GM19239 (cell line): ENCODE measurements around the gene NPIPA7.
"Not testable (repeated sequence)": the region's sequence is repeated elsewhere in the genome, so short reads cannot be mapped to it uniquely, and the experiment has no call there.

Source experiments
- DNase-seq: peaks from one replicate; pipeline ENCODE4 v3.0.0; 2011; ENCODE audit warnings: low spot score; ENCODE audit not compliant: insufficient read length
- FAIRE-seq: peaks from 2 replicates; lab custom pipeline; 2011; peaks lifted over from hg19 to GRCh38; lab: Jason Lieb, UNC

Gene NPIPA7

DNA sequence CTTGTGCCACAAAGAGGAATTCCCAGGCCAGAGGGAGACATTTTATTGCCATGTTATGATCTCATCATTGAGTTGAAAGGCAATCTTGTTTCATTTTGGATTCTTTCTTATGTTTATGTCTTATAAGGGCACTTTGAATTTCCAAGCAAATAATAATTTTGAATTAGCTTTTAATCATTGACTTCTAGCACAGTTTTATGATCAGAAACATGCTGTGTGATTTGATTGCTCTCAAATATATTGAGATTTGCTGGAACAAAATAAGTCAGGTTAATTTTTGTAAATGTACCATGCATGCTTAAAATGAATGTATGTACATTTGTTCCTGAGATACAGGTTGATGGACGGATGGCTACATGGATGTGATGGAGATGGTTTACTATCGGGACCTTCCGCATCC lies at the start of gene NPIPA7:
TSS of gene NPIPA7 (plus strand) at position 301 of the 400 bp plus-strand sequence. CDS start 105 bp downstream, outside the sequence.
- not testable (repeated sequence) for DNase-seq, FAIRE-seq

DNA sequence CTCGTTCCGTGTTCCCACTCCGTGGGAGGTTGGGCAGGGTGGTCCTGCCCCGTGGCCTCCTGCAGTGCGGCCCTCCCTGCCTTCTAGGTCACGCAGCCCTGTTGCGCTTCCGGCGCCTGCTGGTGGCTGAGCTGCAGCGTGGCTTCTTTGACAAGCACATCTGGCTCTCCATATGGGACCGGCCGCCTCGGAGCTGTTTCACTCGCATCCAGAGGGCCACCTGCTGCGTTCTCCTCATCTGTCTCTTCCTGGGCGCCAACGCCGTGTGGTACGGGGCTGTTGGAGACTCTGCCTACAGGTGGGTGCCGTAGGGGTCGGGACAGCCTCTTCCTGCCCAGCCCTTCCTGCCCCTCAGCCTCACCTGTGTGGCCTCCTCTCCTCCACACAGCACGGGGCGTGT lies 47.5 kb upstream of the NPIPA7 start:
- not testable (repeated sequence) for FAIRE-seq, DNase-seq

DNA sequence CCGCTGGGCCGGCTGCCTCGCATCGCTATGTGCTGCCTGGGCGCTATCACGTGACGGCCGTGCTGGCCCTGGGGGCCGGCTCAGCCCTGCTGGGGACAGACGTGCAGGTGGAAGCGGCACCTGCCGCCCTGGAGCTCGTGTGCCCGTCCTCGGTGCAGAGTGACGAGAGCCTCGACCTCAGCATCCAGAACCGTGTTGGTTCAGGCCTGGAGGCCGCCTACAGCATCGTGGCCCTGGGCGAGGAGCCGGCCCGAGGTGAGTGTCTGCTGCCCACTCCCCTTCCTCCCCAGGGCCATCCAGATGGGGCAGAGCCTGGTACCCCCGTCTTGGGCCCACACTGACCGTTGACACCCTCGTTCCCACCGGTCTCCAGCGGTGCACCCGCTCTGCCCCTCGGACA lies 21.4 kb upstream of the NPIPA7 start:
- FAIRE-seq, DNase-seq: not testable (repeated sequence)

DNA sequence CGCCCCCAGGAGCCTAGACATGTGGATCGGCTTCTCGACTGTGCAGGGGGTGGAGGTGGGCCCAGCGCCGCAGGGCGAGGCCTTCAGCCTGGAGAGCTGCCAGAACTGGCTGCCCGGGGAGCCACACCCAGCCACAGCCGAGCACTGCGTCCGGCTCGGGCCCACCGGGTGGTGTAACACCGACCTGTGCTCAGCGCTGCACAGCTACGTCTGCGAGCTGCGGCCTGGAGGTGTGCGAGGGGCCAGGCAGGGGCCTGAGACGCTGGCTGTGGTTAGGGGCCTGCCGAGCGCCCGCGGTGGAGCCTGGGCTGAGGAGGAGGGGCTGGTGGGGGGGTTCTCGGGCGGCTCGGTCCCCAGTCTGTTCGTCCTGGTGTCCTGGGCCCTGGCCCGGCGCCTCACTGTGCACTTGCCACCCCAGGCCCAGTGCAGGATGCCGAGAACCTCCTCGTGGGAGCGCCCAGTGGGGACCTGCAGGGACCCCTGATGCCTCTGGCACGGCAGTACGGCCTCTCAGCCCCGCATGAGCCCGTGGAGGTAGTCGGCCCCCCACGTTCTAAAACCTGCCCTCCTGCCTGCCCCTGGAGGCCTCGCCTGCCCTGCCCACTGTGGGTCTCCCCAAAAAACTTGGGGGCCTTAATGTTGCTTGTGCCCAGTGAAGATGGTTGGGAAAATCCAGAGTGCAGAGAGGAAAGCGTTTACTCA lies 20.2 kb upstream of the NPIPA7 start:
- DNase-seq, FAIRE-seq: not testable (repeated sequence)

DNA sequence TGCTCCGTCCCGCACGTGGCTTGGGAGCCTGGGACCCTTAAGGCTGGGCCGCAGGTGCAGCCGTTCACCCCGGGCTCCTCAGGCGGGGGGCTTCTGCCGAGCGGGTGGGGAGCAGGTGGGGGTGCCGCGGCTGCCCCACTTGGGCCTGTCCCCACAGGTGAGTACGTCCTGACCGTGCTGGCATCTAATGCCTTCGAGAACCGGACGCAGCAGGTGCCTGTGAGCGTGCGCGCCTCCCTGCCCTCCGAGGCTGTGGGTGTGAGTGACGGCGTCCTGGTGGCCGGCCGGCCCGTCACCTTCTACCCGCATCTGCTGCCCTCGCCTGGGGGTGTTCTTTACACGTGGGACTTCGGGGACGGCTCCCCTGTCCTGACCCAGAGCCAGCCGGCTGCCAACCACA lies 15.3 kb upstream of the NPIPA7 start:
- FAIRE-seq = not testable (repeated sequence)

DNA sequence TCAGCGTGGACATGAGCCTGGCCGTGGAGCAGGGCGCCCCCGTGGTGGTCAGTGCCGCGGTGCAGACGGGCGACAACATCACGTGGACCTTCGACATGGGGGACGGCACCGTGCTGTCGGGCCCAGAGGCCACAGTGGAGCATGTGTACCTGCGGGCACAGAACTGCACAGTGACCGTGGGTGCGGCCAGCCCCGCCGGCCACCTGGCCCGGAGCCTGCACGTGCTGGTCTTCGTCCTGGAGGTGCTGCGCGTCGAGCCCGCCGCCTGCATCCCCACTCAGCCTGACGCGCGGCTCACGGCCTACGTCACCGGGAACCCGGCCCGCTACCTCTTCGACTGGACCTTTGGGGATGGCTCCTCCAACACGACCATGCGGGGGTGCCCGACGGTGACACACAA lies 14.8 kb upstream of the NPIPA7 start:
- FAIRE-seq = not testable (repeated sequence)

More for the DNA sequence above, 15.3 kb upstream of the NPIPA7 start:
- DNase-seq = not testable (repeated sequence)

DNA sequence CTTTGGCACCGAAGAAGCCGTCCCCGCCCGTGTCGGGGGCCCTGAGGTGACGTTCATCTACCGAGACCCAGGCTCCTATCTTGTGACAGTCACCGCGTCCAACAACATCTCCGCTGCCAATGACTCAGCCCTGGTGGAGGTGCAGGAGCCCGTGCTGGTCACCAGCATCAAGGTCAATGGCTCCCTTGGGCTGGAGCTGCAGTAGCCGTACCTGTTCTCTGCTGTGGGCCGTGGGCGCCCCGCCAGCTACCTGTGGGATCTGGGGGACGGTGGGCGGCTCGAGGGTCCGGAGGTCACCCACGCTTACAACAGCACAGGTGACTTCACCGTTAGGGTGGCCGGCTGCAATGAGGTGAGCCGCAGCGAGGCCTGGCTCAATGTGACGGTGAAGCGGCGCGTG lies 14.2 kb upstream of the NPIPA7 start:
- DNase-seq, FAIRE-seq: not testable (repeated sequence)

More for the DNA sequence above, 14.8 kb upstream of the NPIPA7 start:
- not testable (repeated sequence) for DNase-seq

DNA sequence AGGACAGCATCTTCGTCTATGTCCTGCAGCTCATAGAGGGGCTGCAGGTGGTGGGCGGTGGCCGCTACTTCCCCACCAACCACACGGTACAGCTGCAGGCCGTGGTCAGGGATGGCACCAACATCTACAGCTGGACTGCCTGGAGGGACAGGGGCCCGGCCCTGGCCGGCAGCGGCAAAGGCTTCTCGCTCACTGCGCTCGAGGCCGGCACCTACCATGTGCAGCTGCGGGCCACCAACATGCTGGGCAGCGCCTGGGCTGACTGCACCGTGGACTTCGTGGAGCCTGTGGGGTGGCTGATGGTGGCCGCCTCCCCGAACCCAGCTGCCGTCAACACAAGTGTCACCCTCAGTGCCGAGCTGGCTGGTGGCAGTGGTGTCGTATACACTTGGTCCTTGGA lies 13.6 kb upstream of the NPIPA7 start:
- FAIRE-seq, DNase-seq: not testable (repeated sequence)

DNA sequence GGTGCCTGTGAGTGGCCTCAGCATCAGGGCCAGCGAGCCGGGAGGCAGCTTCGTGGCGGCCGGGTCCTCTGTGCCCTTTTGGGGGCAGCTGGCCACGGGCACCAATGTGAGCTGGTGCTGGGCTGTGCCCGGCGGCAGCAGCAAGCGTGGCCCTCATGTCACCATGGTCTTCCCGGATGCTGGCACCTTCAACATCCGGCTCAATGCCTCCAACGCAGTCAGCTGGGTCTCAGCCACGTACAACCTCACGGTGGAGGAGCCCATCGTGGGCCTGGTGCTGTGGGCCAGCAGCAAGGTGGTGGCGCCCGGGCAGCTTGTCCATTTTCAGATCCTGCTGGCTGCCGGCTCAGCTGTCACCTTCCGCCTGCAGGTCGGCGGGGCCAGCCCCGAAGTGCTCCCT lies 13.1 kb upstream of the NPIPA7 start:
- not testable (repeated sequence) for FAIRE-seq

DNA sequence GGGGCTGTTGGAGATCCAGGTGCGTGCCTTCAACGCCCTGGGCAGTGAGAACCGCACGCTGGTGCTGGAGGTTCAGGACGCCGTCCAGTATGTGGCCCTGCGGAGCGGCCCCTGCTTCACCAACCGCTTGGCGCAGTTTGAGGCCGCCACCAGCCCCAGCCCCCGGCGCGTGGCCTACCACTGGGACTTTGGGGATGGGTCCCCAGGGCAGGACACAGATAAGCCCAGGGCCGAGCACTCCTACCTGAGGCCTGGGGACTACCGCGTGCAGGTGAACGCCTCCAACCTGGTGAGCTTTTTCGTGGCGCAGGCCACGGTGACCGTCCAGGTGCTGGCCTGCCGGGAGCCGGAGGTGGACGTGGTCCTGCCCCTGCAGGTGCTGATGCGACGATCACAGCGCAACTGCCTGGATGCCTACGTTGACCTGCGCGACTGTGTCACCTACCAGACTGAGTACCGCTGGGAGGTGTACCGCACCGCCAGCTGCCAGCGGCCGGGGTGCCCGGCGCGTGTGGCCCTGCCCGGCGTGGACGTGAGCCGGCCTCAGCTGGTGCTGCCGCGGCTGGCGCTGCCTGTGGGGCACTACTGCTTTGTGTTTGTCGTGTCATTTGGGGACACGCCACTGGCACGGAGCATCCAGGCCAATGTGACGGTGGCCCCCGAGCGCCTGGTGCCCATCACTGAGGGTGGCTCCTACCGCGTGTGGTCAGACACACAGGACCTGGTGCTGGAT lies 12.2 kb upstream of the NPIPA7 start:
- FAIRE-seq, DNase-seq: not testable (repeated sequence)

More for the DNA sequence above, 13.1 kb upstream of the NPIPA7 start:
- not testable (repeated sequence) for DNase-seq

DNA sequence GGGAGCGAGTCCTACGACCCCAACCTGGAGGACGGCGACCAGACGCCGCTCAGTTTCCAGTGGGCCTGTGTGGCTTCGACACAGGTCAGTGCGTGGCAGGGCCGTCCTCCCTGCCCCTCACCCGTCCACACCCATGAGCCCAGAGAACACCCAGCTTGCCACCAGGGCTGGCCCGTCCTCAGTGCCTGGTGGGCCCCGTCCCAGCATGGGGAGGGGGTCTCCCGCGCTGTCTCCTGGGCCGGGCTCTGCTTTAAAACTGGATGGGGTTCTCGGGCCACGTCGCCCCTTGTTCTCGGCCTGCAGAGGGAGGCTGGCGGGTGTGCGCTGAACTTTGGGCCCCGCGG lies 11.7 kb upstream of the NPIPA7 start:
- DNase-seq, FAIRE-seq: not testable (repeated sequence)

DNA sequence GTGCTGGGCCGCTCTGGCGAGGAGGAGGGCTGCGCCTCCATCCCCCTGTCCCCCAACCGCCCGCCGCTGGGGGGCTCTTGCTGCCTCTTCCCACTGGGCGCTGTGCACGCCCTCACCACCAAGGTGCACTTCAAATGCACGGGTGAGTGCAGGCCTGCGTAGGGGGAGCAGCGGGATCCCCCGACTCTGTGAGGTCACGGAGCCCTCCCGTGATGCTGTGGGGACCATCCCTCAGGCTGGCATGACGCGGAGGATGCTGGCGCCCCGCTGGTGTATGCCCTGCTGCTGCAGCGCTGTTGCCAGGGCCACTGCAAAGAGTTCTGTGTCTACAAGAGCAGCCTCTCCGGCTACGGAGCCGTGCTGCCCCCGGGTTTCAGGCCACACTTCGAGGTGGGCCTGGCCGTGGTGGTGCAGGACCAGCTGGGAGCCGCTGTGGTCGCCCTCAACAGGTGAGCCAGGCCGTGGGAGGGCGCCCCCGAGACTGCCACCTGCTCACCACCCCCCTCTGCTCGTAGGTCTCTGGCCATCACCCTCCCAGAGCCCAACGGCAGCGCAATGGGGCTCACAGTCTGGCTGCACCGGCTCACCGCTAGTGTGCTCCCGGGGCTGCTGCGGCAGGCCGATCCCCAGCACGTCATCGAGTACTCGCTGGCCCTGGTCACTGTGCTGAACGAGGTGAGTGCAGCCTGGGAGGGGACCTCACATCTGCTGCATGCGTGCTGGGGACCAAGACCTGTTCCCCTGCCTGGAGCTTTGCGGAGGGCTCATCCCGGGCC lies 9.7 kb upstream of the NPIPA7 start:
- not testable (repeated sequence) for DNase-seq, FAIRE-seq

DNA sequence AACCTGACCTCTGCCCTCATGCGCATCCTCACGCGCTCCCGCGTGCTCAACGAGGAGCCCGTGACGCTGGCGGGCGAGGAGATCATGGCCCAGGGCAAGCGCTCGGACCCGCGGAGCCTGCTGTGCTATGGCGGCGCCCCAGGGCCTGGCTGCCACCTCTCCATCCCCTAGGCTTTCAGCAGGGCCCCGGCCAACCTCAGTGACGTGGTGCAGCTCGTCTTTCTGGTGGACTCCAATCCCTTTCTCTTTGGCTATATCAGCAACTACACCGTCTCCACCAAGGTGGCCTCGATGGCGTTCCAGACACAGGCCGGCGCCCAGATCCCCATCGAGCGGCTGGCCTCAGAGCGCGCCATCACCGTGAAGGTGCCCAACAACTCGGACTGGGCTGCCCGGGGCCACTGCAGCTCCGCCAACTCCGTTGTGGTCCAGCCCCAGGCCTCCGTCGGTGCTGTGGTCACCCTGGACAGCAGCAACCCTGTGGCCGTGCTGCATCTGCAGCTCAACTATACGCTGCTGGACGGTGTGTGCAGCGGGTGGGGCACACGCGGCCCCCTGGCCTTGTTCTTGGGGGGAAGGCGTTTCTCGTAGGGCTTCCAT lies 7.7 kb upstream of the NPIPA7 start:
- FAIRE-seq, DNase-seq: not testable (repeated sequence)

DNA sequence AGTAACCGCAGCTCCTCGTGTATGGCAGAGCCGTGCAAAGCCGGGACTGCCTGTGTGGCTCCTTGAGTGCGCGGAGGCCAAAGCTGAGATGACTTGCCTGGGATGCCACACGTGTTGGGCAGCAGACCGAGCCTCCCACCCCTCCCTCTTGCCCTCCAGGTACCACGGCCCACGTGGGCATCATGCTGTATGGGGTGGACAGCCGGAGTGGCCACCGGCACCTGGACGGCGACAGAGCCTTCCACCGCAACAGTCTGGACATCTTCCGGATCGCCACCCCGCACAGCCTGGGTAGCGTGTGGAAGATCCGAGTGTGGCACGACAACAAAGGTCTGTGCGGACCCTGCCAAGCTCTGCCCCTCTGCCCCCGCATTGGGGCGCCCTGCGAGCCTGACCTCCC lies 4.7 kb upstream of the NPIPA7 start:
- not testable (repeated sequence) for DNase-seq, FAIRE-seq

DNA sequence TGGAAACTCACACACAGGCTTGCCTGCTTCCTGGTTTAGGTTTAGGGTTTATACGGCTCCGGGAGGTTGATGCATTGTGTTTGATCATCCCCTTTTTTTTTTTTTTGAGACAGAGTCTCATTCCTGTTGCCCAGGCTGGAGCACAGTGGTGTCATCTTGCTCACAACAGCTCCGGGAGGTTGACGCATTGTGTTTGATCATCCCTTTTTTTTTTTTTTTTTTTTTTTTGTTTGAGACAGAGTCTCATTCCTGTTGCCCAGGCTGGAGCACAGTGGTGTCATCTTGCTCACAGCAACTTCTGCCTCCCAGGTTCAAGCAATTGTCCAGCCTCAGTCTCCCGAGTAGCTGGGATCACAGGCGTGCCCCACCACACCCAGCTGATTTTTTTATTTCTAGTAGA lies 20.7 kb downstream of the NPIPA7 start:
- not testable (repeated sequence) for DNase-seq, FAIRE-seq

DNA sequence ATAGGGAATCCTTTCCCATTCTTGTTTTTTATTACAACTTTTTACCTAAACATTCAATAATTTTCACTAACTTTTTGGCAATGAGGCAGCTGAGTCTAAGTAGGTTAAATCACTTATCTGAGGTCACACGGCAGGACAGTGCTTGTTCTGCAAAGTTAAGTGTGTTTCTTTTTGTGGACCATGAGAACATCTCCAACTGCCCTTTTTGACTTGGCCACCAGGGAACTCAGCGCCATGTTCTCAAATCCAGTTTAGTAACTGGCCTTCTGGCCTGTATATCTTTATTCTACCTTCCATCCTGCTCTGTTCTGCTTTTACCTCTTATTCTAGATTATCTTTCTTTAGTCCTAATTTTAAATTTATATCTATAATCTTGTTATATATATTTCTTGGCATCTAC lies 23.4 kb downstream of the NPIPA7 start:
- DNase-seq, FAIRE-seq: not testable (repeated sequence)

DNA sequence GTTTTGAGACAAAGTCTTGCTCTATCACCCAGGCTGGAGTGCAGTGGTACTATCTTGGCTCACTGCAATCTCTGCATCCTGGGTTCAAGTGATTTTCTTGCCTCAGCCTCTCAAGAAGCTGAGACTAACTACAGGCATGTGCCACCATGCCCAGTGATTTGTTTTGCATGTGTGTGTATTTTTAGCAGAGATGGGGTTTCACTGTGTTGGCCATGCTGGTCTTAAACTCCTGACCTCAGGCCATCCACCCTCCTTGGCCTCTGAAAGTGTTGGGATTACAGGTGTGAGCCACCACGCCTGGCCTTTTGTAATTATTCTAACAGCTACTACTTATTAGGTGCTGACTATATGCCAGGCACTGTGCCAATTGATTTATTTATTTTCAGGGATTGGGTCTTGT lies 25.3 kb downstream of the NPIPA7 start:
- not testable (repeated sequence) for FAIRE-seq, DNase-seq

DNA sequence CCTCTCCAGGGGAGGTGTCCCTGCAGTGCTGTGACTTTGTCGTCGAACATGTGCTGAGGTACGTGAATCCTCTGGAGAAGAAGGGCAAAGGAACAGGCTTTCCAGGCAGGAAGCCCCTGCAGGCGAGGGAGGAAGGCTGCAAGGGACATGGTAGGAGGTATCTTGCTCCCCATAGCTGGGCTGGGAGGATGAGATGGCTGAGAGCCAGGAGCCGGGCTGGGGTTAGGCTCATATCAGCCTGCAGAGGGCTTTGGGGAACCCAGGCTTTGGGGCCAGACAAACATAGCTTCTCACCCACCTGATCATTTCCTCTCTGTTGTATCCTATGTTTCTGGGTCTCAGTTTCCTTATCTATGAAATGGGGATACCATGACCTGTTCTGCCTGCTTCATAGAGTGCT lies 26.5 kb downstream of the NPIPA7 start:
- DNase-seq, FAIRE-seq: not testable (repeated sequence)

DNA sequence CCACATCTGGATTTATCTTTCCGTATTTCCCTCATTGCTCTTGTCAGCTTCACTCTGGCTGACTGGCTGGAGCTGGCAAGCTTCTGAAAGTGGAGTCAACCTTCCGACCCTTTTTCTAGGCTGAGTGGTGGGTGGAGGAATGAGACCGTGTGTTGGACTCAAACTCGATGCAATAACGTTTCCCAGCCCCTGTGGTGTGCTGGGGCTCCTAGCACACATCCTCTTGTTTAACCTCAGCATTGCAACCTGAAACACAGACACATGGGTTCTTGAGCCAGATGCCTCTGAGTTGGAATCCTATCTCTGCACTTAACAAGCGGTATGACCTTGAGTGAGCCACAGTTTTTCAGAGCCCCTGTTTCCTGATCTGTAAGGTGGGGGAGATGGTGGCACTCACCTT lies 29.5 kb downstream of the NPIPA7 start:
- FAIRE-seq, DNase-seq: not testable (repeated sequence)

DNA sequence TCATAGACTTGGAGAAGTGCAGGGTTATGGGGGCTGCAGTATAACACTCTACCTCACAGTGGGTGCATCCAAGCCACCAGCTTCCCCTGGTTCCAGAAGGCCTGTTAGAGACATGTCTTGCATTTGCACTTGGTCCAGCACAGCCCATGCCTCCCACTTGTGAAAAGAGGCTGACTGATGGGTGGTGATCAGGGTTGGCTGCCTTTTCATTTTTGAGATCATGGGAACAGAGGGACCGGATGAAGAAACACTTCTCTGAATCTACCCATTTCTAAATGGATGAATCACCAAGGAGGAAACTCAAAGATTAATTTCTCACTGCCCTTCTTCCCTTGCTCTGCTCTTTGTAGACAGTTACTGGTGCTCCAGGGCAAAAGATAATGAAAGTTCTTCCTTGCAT lies 34.8 kb downstream of the NPIPA7 start:
- not testable (repeated sequence) for DNase-seq, FAIRE-seq
